ENCODE results near the gene IQCK.

IQCK gene

GRCh38 chr16:19754644-19755036 is 36.6 kb downstream of the IQCK start:
- no peaks in the 10 kb centered on the region for H3K9me3 Mint-ChIP-seq
- H3K36me3 Mint-ChIP-seq: no peaks in the 10 kb centered on the region
- no peak overlapping the region for H3K27ac Mint-ChIP-seq
- H3K27me3 Mint-ChIP-seq: no peaks in the 10 kb centered on the region
- H3K4me3 Mint-ChIP-seq: no peak overlapping the region
- no peak for ATAC-seq
- no peaks in the 10 kb centered on the region for H3K4me1 Mint-ChIP-seq

- no peak overlapping the region for H3K4me3 Mint-ChIP-seq
- H3K27me3 Mint-ChIP-seq: no peaks in the 10 kb centered on the region
- H3K27ac Mint-ChIP-seq: no peak overlapping the region
- no peaks in the 10 kb centered on the region for H3K36me3 Mint-ChIP-seq
- H3K9me3 Mint-ChIP-seq: no peaks in the 10 kb centered on the region
- no peak for ATAC-seq
- no peaks in the 10 kb centered on the region for H3K4me1 Mint-ChIP-seq
Measured at GRCh38 chr16:19755268-19755667, 37.2 kb downstream of the IQCK start.

GRCh38 chr16:19757026-19757425 is 39.0 kb downstream of the IQCK start:
- Mint-ChIP-seq H3K27ac (no peak overlapping the region), H3K36me3 (no peaks in the 10 kb centered on the region), H3K27me3 (no peaks in the 10 kb centered on the region), H3K4me3 (no peak overlapping the region), H3K4me1 (no peaks in the 10 kb centered on the region), H3K9me3 (no peaks in the 10 kb centered on the region)
- ATAC-seq: no peak

- no peak overlapping the region for H3K4me3 Mint-ChIP-seq
Measured at GRCh38 chr16:19757762-19758595, 39.9 kb downstream of the IQCK start.

GRCh38 chr16:19760356-19761060 is 42.4 kb downstream of the IQCK start:
- H3K4me3 Mint-ChIP-seq: no peak overlapping the region
- no peak for ATAC-seq
- no peak overlapping the region for H3K27ac Mint-ChIP-seq
- H3K4me1 Mint-ChIP-seq: no peaks in the 10 kb centered on the region
- H3K9me3 Mint-ChIP-seq: no peaks in the 10 kb centered on the region
- no peaks in the 10 kb centered on the region for H3K27me3 Mint-ChIP-seq
- no peaks in the 10 kb centered on the region for H3K36me3 Mint-ChIP-seq

More at GRCh38 chr16:19757762-19758595, 39.9 kb downstream of the IQCK start:
- Mint-ChIP-seq H3K9me3 (no peaks in the 10 kb centered on the region), H3K36me3 (no peaks in the 10 kb centered on the region), H3K27me3 (no peaks in the 10 kb centered on the region), H3K27ac (no peak overlapping the region), H3K4me1 (no peaks in the 10 kb centered on the region)
- no peak for ATAC-seq

- H3K4me1 Mint-ChIP-seq: no peaks in the 10 kb centered on the region
- H3K27ac Mint-ChIP-seq: no peak overlapping the region
- H3K4me3 Mint-ChIP-seq: no peak overlapping the region
- no peak for ATAC-seq
- H3K9me3 Mint-ChIP-seq: peaks cover 15% of the 10 kb centered on the region
- peaks cover 17% of the 10 kb centered on the region for H3K36me3 Mint-ChIP-seq
- no peaks in the 10 kb centered on the region for H3K27me3 Mint-ChIP-seq
Measured at GRCh38 chr16:19765860-19766553, 47.9 kb downstream of the IQCK start.

GRCh38 chr16:19766554-19766884 is 48.4 kb downstream of the IQCK start:
- H3K9me3 Mint-ChIP-seq: peaks cover 15% of the 10 kb centered on the region
- H3K27ac Mint-ChIP-seq: no peak overlapping the region
- ATAC-seq: no peak
- H3K27me3 Mint-ChIP-seq: no peaks in the 10 kb centered on the region
- no peak overlapping the region for H3K4me3 Mint-ChIP-seq
- H3K4me1 Mint-ChIP-seq: no peaks in the 10 kb centered on the region
- peaks cover 17% of the 10 kb centered on the region for H3K36me3 Mint-ChIP-seq

GRCh38 chr16:19766988-19767387 is 48.9 kb downstream of the IQCK start:
- Mint-ChIP-seq H3K4me3 (no peak overlapping the region), H3K36me3 (peaks cover 17% of the 10 kb centered on the region), H3K27ac (no peak overlapping the region), H3K4me1 (no peaks in the 10 kb centered on the region), H3K27me3 (no peaks in the 10 kb centered on the region), H3K9me3 (peaks cover 15% of the 10 kb centered on the region)
- ATAC-seq: no peak

GRCh38 chr16:19767497-19767896 is 49.4 kb downstream of the IQCK start:
- peaks cover 15% of the 10 kb centered on the region for H3K9me3 Mint-ChIP-seq
- no peak overlapping the region for H3K4me3 Mint-ChIP-seq
- peaks cover 17% of the 10 kb centered on the region for H3K36me3 Mint-ChIP-seq
- no peak overlapping the region for H3K27ac Mint-ChIP-seq
- no peaks in the 10 kb centered on the region for H3K4me1 Mint-ChIP-seq
- ATAC-seq: no peak
- no peaks in the 10 kb centered on the region for H3K27me3 Mint-ChIP-seq

- no peak for ATAC-seq
- H3K4me1 Mint-ChIP-seq: no peaks in the 10 kb centered on the region
- H3K4me3 Mint-ChIP-seq: no peak overlapping the region
- peaks cover 17% of the 10 kb centered on the region for H3K36me3 Mint-ChIP-seq
- no peaks in the 10 kb centered on the region for H3K27me3 Mint-ChIP-seq
- no peak overlapping the region for H3K27ac Mint-ChIP-seq
- H3K9me3 Mint-ChIP-seq: peaks cover 15% of the 10 kb centered on the region
Measured at GRCh38 chr16:19769239-19769638, 51.2 kb downstream of the IQCK start.

GRCh38 chr16:19771040-19771439 is 53.0 kb downstream of the IQCK start:
- no peak overlapping the region for H3K27ac Mint-ChIP-seq
- H3K36me3 Mint-ChIP-seq: peaks cover 17% of the 10 kb centered on the region
- no peaks in the 10 kb centered on the region for H3K27me3 Mint-ChIP-seq
- H3K4me1 Mint-ChIP-seq: no peaks in the 10 kb centered on the region
- no peak for ATAC-seq
- H3K4me3 Mint-ChIP-seq: no peak overlapping the region
- peaks cover 15% of the 10 kb centered on the region for H3K9me3 Mint-ChIP-seq

- Mint-ChIP-seq H3K36me3 (peaks cover 17% of the 10 kb centered on the region), H3K27ac (no peak overlapping the region), H3K27me3 (no peaks in the 10 kb centered on the region), H3K4me1 (peaks cover 4% of the 10 kb centered on the region), H3K4me3 (no peak overlapping the region), H3K9me3 (peaks cover 15% of the 10 kb centered on the region)
- no peak for ATAC-seq
Measured at GRCh38 chr16:19771796-19772195, 53.7 kb downstream of the IQCK start.

- Mint-ChIP-seq H3K36me3 (peaks cover 7% of the 10 kb centered on the region), H3K27me3 (no peaks in the 10 kb centered on the region), H3K9me3 (peaks cover 10% of the 10 kb centered on the region), H3K4me1 (peaks cover 7% of the 10 kb centered on the region), H3K4me3 (no peak overlapping the region), H3K27ac (no peak overlapping the region)
- no peak for ATAC-seq
Measured at GRCh38 chr16:19774024-19774423, 56.0 kb downstream of the IQCK start.

GRCh38 chr16:19776147-19776546 is 58.1 kb downstream of the IQCK start:
- no peak overlapping the region for H3K27ac Mint-ChIP-seq
- H3K36me3 Mint-ChIP-seq: no peaks in the 10 kb centered on the region
- H3K9me3 Mint-ChIP-seq: no peaks in the 10 kb centered on the region
- H3K27me3 Mint-ChIP-seq: no peaks in the 10 kb centered on the region
- ATAC-seq: no peak
- peaks cover 7% of the 10 kb centered on the region for H3K4me1 Mint-ChIP-seq
- H3K4me3 Mint-ChIP-seq: no peak overlapping the region

- Mint-ChIP-seq H3K36me3 (no peaks in the 10 kb centered on the region), H3K9me3 (no peaks in the 10 kb centered on the region), H3K4me3 (no peak overlapping the region)
Measured at GRCh38 chr16:19776565-19776964, 58.5 kb downstream of the IQCK start.

More at GRCh38 chr16:19776565-19776964, 58.5 kb downstream of the IQCK start:
- Mint-ChIP-seq H3K27me3 (no peaks in the 10 kb centered on the region), H3K4me1 (peaks cover 7% of the 10 kb centered on the region), H3K27ac (no peak overlapping the region)
- no peak for ATAC-seq
